Activated CD8-positive, alpha-beta memory T cell treated with anti-CD3 and anti-CD28 coated beads for 4 hours (primary cell): ENCODE results near the gene MOB3B.

Experiments used
- DNase-seq, 2 donors: peaks; one replicate each; pipeline ENCODE4 v3.0.0-alpha.2; 2020; ENCODE audit warnings: low read depth in 2 of 2

The MOB3B gene

DNA sequence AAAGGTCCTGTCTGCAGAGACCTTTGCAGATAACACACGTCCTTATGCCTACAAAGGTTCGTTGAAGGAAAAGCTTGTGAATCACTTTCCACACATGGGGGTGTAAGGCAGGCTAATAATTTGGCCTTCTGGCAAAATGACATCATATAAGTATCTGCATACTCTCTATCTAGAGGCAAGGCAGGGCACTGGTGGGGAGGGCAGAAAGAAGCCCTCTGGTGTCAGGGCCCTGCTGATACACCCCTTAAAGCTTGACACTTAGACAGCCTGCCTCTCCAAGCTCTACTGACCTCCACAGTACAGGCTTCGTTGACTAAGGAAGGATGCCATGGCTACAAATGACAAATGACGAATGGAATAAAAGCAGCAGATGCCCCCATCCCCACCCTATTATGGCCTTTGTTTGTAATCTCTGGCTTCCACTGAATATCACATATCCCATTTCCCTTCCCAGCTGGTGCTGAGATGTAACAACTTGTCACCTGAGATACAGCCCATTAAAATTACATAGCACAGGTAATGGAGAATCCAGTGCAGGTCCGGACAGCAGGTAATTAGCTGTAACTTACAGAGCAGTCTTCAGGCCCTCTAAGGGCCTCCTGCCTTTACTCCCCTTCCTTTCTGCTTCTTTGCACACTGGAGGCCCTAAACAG is 82.5 kb downstream of the MOB3B start:
- no peak for DNase-seq

GRCh38 chr9:27445688-27446087 is 83.9 kb downstream of the MOB3B start:
- no peak for DNase-seq

GRCh38 chr9:27445057-27445595 is 84.5 kb downstream of the MOB3B start:
- DNase-seq, result no peak

- no peak for DNase-seq
These were observed 87.2 kb downstream of the MOB3B start for GRCh38 chr9:27442464-27442863.

DNA sequence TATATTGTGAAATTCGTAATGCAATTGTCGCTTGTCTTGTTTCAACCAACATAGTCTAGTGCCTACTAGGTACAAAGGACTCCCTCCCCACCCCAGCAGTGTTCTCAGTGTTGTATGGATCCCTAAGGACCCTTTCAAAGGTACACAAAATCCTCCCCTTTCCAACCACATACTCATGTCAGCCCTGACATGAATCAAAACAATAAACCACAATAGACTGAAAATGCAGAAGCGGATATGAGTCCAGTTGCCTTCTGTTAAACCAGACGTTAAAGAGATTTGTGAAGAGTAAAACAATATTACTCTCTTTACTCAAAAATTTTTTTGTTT is 87.9 kb downstream of the MOB3B start:
- DNase-seq, result no peak

DNA sequence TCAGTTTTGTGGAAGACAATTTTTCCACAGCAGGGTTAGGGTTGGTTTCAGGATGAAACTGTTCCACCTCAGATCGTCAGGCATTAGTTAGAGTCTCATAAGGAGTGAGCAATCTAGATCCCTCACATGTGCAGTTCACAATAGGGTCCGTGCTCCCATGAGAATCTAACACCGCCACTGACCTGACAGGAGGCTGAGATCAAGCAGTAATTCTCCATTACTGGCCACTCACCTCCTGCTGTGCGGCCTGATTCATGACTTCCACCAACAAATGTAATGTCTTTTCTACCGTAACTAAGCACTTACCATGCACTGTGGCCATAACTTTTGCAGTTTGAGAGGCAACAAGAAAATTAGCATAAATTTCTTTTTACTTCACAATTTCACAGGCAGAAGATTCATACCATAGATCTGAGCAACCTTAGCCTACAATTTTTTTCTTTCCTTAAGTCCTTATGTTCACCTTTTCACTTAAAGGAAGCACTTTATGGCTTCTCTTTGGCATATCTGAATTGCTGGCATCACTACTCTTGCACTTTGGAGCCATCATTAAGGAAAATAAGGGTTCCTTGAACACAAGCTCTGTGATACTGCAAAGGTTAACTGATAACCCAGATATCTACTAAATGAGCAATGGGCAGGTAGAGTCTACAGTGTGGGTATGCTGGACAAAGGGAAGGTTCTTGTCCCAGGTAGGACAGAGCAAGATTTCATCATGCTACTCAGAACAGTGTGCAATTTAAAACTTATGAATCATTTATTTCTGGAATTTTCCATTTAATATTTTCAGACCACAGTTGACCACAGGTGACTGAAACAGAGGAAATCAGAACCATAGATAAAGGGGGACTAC is 88.5 kb downstream of the MOB3B start:
- DNase-seq, result no peak

DNA sequence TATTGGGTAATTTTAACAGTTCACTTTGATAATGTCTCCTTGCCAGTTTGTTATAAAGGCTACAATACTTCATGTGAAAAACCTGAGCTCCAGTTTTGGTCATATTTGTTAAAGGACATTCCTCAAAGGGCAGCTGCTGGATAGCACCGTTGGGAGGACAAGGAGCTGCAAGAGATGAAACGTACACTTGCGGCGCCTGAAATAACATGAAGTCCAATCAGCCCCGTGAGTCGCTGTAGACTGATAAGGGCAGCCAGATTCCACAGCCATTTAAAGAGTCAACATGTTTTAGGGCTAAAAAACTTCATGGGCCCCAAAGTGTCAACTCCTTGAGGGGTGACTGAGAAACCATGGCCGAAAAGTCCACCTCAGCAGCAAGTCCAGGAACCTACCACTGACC is 91.1 kb downstream of the MOB3B start:
- DNase-seq, result no peak

GRCh38 chr9:27437652-27438373 is 91.8 kb downstream of the MOB3B start:
- DNase-seq, result no peak

GRCh38 chr9:27436234-27436633 is 93.4 kb downstream of the MOB3B start:
- no peak for DNase-seq

- DNase-seq, result no peak
These were observed 95.8 kb downstream of the MOB3B start for GRCh38 chr9:27433631-27434325.

GRCh38 chr9:27432308-27432707 is 97.3 kb downstream of the MOB3B start:
- no peak for DNase-seq

DNA sequence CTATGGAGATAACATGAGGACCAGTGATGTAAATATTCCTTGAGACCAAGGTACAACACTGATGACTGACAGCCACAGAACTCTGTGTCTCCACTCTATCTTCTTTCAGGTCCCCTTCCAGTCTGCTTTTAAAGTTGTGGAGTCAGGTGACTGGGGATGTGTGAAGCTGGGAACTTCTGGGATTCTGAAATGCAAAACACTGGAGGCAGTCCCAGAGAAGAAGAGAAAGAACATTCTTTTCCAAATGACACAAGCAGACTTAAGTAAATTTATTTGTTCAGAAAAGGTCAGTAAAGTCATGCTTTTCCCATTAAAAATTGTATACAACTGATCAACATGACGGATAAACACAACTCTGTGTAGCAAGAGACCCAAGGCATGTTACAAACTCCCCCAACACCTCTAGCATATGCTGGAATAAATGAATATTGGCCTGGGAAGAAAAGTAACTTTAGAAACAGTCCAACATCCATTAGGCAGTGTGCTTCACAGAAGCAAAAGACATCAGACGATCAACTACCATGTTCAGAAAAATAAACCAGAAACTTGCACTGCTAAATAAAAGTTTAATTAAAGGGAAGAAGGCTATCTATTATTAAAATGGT is 98.0 kb downstream of the MOB3B start:
- DNase-seq, result no peak

DNA sequence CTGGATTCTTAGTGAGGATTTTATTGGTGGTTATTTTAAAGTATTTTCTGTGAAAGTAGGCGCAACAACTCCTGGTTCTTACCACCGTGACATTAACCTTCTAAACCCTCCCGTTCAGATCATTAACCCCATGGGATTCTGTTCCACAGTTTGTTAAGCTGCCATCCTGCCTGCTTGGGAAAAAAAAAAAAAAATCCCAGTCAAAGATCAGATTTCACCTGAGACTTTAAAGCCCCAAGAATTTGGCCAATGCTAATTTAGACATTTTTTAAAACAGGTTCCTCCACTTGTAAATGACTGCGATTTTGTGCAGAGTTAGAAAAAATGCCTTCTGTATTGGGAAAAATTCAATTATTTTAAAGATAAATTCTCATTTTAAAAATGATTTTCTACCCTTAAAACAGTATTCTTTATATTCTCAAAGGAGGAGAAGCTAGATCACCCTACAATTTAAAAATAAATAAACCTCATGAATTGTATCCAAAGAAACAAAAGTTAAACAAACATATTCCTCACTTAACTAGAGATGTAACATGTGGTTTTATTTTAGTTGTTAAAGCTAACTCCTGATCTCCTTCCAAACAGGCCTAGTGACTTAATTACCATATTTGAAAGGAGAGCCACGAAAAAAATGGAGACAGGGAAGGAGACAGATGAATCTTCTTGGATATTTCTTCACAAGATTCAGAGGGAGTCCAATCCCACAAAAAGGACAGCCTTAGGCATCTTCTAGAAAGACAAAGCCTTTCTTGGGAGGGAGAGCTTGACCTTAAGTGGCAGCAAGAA is 98.7 kb downstream of the MOB3B start:
- DNase-seq, result no peak

DNA sequence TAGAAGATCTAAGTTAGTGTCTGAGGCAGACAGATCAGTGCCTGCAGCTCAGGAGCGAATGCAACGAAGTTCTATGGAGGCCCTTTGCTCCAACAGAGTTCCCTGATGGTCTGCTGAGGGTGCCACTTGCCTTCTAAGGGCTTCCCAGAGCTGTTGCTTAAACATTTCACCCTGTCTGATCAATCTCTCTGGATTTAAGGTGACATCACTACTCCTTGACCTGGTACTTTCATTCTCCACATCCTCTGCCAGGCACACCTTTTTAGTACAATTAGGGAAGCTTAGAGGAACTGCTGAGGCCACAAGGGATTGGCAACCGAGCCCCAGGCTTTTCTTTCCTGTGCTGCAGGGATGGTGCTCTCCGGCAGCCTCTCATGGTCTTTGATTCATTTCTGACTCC is 99.7 kb downstream of the MOB3B start:
- no peak for DNase-seq

GRCh38 chr9:27429436-27429835 is 100.2 kb downstream of the MOB3B start:
- DNase-seq, result no peak

DNA sequence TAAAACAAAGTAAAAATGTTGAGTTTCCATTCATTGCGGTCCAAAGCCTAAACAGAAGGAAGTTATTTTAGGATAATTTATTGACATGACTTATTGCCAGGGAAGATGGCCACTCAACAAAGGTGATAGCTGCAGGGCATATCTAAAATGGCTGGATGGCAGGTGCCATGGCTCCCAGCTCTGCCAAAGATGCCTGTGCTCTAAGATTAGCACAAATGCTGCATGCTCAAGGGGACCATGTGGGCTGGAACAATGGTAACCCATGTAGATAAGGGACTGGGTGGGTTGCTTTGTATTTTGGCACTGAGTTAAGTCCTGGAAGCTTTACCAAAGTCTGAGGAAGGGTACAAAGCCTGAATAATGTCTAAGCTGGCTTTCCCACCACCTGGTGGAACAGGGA is 101.1 kb downstream of the MOB3B start:
- no peak for DNase-seq

DNA sequence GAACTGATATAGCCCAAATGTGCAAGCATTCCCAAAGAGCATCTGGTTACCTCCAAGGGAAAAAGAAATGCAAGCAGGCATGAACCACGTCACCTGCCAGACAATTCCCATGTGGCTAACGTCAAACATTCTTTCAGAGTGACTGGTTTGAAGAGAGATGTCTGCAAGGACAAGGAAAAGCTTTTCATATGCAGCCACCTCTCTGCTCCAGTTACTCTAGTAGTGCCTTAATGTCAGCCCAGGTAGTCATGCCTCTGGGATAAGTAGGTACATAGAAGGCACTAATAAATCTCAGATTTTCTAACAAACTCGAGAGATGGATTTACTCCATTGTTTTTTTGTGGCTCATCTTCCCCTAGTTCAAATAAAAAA is 102.4 kb downstream of the MOB3B start:
- no peak for DNase-seq

GRCh38 chr9:27426511-27427271 is 102.9 kb downstream of the MOB3B start:
- DNase-seq, result no peak

GRCh38 chr9:27425827-27426510 is 103.6 kb downstream of the MOB3B start:
- no peak for DNase-seq
